ENCODE measurements around the gene UNC93A. TPM values are rescaled to one million over a fixed set of nuclear protein-coding genes. Genes with fewer than 3 reads are reported as not detected.
"Not testable (repeated sequence)": the region's sequence is repeated elsewhere in the genome, so short reads cannot be mapped to it uniquely, and the experiment has no call there.

The UNC93A gene
- total and polyA plus RNA-seq, 5 donors from 2014 or later = not detected

- ATAC-seq (ENCODE audit: low read depth in 2 of 2) = no peak
- no peaks in the 10 kb centered on the region for H3K27me3 ChIP-seq (ENCODE audit: control insufficient read depth, insufficient read depth, low read length)
- no peak for DNase-seq
- H3K4me3 Mint-ChIP-seq = no peak overlapping the region
- no peaks in the 10 kb centered on the region for H3K9me3 Mint-ChIP-seq
- no peaks in the 10 kb centered on the region for H3K4me1 ChIP-seq (ENCODE audit: control insufficient read depth, insufficient read depth, low read length, poor library complexity, severe bottlenecking)
- no peaks in the 10 kb centered on the region for H3K36me3 Mint-ChIP-seq
- no peak overlapping the region for H3K27ac Mint-ChIP-seq
- no peak overlapping the region for H3K27ac ChIP-seq (ENCODE audit: insufficient read depth, low read length, poor library complexity, severe bottlenecking)
- no peak overlapping the region for H3K4me3 ChIP-seq (ENCODE audit: low read depth, low read length)
- no peaks in the 10 kb centered on the region for H3K27me3 Mint-ChIP-seq
- no peaks in the 10 kb centered on the region for H3K9me3 ChIP-seq (ENCODE audit: control insufficient read depth in 2 of 2, low read length in 2 of 2)
- H3K36me3 ChIP-seq (ENCODE audit: control insufficient read depth, insufficient read depth, low read length) = no peaks in the 10 kb centered on the region
- no peaks in the 10 kb centered on the region for H3K4me1 Mint-ChIP-seq
These were observed 14.7 kb downstream of the UNC93A start for GRCh38 chr6:167305796-167306195.

GRCh38 chr6:167306401-167306998, 15.4 kb downstream of the UNC93A start:
- Mint-ChIP-seq H3K27ac (no peak overlapping the region), H3K9me3 (no peaks in the 10 kb centered on the region), H3K36me3 (no peaks in the 10 kb centered on the region), H3K4me1 (no peaks in the 10 kb centered on the region), H3K27me3 (no peaks in the 10 kb centered on the region), H3K4me3 (no peak overlapping the region)
- ATAC-seq (ENCODE audit: low read depth in 2 of 2) (no peak), DNase-seq (no peak)
- H3K4me3 ChIP-seq (ENCODE audit: low read depth, low read length) = no peak overlapping the region
- no peaks in the 10 kb centered on the region for H3K27me3 ChIP-seq (ENCODE audit: control insufficient read depth, insufficient read depth, low read length)
- no peaks in the 10 kb centered on the region for H3K9me3 ChIP-seq (ENCODE audit: control insufficient read depth in 2 of 2, low read length in 2 of 2)
- H3K36me3 ChIP-seq (ENCODE audit: control insufficient read depth, insufficient read depth, low read length) = no peaks in the 10 kb centered on the region
- H3K27ac ChIP-seq (ENCODE audit: insufficient read depth, low read length, poor library complexity, severe bottlenecking) = no peak overlapping the region
- no peaks in the 10 kb centered on the region for H3K4me1 ChIP-seq (ENCODE audit: control insufficient read depth, insufficient read depth, low read length, poor library complexity, severe bottlenecking)

- Histone ChIP-seq H3K27me3 (ENCODE audit: control insufficient read depth, insufficient read depth, low read length) (no peaks in the 10 kb centered on the region), H3K36me3 (ENCODE audit: control insufficient read depth, insufficient read depth, low read length) (no peaks in the 10 kb centered on the region), H3K9me3 (ENCODE audit: control insufficient read depth in 2 of 2, low read length in 2 of 2) (no peaks in the 10 kb centered on the region), H3K27ac (ENCODE audit: insufficient read depth, low read length, poor library complexity, severe bottlenecking) (no peak overlapping the region), H3K4me3 (ENCODE audit: low read depth, low read length) (no peak overlapping the region), H3K4me1 (ENCODE audit: control insufficient read depth, insufficient read depth, low read length, poor library complexity, severe bottlenecking) (no peaks in the 10 kb centered on the region)
- no peak for DNase-seq
- Mint-ChIP-seq H3K4me3 (no peak overlapping the region), H3K27me3 (no peaks in the 10 kb centered on the region), H3K9me3 (no peaks in the 10 kb centered on the region), H3K36me3 (no peaks in the 10 kb centered on the region), H3K27ac (peak overlapping the region in 1 of 3 donors; percentile 3), H3K4me1 (no peaks in the 10 kb centered on the region)
- no peak for ATAC-seq (ENCODE audit: low read depth in 2 of 2)
These were observed 16.3 kb downstream of the UNC93A start for GRCh38 chr6:167307342-167307955.

GRCh38 chr6:167308207-167308606, 17.1 kb downstream of the UNC93A start:
- DNase-seq (no peak), ATAC-seq (ENCODE audit: low read depth in 2 of 2) (no peak)
- Histone ChIP-seq H3K9me3 (ENCODE audit: control insufficient read depth in 2 of 2, low read length in 2 of 2) (no peaks in the 10 kb centered on the region), H3K27me3 (ENCODE audit: control insufficient read depth, insufficient read depth, low read length) (no peaks in the 10 kb centered on the region), H3K27ac (ENCODE audit: insufficient read depth, low read length, poor library complexity, severe bottlenecking) (no peak overlapping the region), H3K4me3 (ENCODE audit: low read depth, low read length) (no peak overlapping the region), H3K36me3 (ENCODE audit: control insufficient read depth, insufficient read depth, low read length) (no peaks in the 10 kb centered on the region), H3K4me1 (ENCODE audit: control insufficient read depth, insufficient read depth, low read length, poor library complexity, severe bottlenecking) (no peaks in the 10 kb centered on the region)
- H3K4me3 Mint-ChIP-seq = no peak overlapping the region
- no peaks in the 10 kb centered on the region for H3K4me1 Mint-ChIP-seq
- H3K36me3 Mint-ChIP-seq = no peaks in the 10 kb centered on the region
- no peaks in the 10 kb centered on the region for H3K27me3 Mint-ChIP-seq
- no peak overlapping the region for H3K27ac Mint-ChIP-seq
- H3K9me3 Mint-ChIP-seq = no peaks in the 10 kb centered on the region

- H3K27me3 Mint-ChIP-seq; ATAC-seq (ENCODE audit: low read depth in 2 of 2); H3K27ac Mint-ChIP-seq: not testable (repeated sequence)
These were observed 18.5 kb downstream of the UNC93A start for GRCh38 chr6:167309355-167310192.

GRCh38 chr6:167311286-167311685, 20.2 kb downstream of the UNC93A start:
- DNase-seq (no peak), ATAC-seq (ENCODE audit: low read depth in 2 of 2) (no peak)
- Histone ChIP-seq H3K9me3 (ENCODE audit: control insufficient read depth in 2 of 2, low read length in 2 of 2) (no peaks in the 10 kb centered on the region), H3K27ac (ENCODE audit: insufficient read depth, low read length, poor library complexity, severe bottlenecking) (no peak overlapping the region), H3K4me1 (ENCODE audit: control insufficient read depth, insufficient read depth, low read length, poor library complexity, severe bottlenecking) (no peaks in the 10 kb centered on the region), H3K36me3 (ENCODE audit: control insufficient read depth, insufficient read depth, low read length) (no peaks in the 10 kb centered on the region), H3K4me3 (ENCODE audit: low read depth, low read length) (no peak overlapping the region), H3K27me3 (ENCODE audit: control insufficient read depth, insufficient read depth, low read length) (no peaks in the 10 kb centered on the region)
- Mint-ChIP-seq H3K27ac (no peak overlapping the region), H3K9me3 (no peaks in the 10 kb centered on the region), H3K36me3 (no peaks in the 10 kb centered on the region), H3K4me3 (no peak overlapping the region), H3K27me3 (no peaks in the 10 kb centered on the region), H3K4me1 (no peaks in the 10 kb centered on the region)

More at GRCh38 chr6:167309355-167310192, 18.5 kb downstream of the UNC93A start:
- H3K9me3 Mint-ChIP-seq; H3K36me3 ChIP-seq (ENCODE audit: control insufficient read depth, insufficient read depth, low read length); H3K27ac ChIP-seq (ENCODE audit: insufficient read depth, low read length, poor library complexity, severe bottlenecking); H3K4me3 ChIP-seq (ENCODE audit: low read depth, low read length); H3K27me3 ChIP-seq (ENCODE audit: control insufficient read depth, insufficient read depth, low read length); DNase-seq; H3K4me3 Mint-ChIP-seq; H3K4me1 Mint-ChIP-seq; H3K9me3 ChIP-seq (ENCODE audit: control insufficient read depth in 2 of 2, low read length in 2 of 2); H3K36me3 Mint-ChIP-seq; H3K4me1 ChIP-seq (ENCODE audit: control insufficient read depth, insufficient read depth, low read length, poor library complexity, severe bottlenecking): not testable (repeated sequence)

- not testable (repeated sequence) for H3K4me1 ChIP-seq (ENCODE audit: control insufficient read depth, insufficient read depth, low read length, poor library complexity, severe bottlenecking); H3K27me3 Mint-ChIP-seq; H3K4me3 ChIP-seq (ENCODE audit: low read depth, low read length); ATAC-seq (ENCODE audit: low read depth in 2 of 2); H3K36me3 Mint-ChIP-seq; H3K27ac Mint-ChIP-seq; H3K4me3 Mint-ChIP-seq; H3K4me1 Mint-ChIP-seq; DNase-seq; H3K27me3 ChIP-seq (ENCODE audit: control insufficient read depth, insufficient read depth, low read length); H3K36me3 ChIP-seq (ENCODE audit: control insufficient read depth, insufficient read depth, low read length); H3K27ac ChIP-seq (ENCODE audit: insufficient read depth, low read length, poor library complexity, severe bottlenecking); H3K9me3 Mint-ChIP-seq; H3K9me3 ChIP-seq (ENCODE audit: control insufficient read depth in 2 of 2, low read length in 2 of 2)
These were observed 20.6 kb downstream of the UNC93A start for GRCh38 chr6:167311691-167312090.

Measured in CD4-positive, CD25-positive, alpha-beta regulatory T cell (primary cell).